Gastrocnemius medialis (tissue), 4 donors: ENCODE measurements around the gene GRPEL1. TPM values are rescaled to one million over a fixed set of nuclear protein-coding genes. Genes with fewer than 3 reads are reported as not detected.

Source experiments
- ATAC-seq, 2 donors: fragments of 150-250 bp; one replicate each; pipeline ENCODE4 v1.9.1; 2016
- DNase-seq, 2 donors: peaks; one replicate each; pipeline ENCODE4 v3.0.0-alpha.2; 2019
- H3K27ac ChIP-seq, 4 donors: fragments of 200-600 bp; sonication (generic); 1 replicate in 1 of 4; 2 replicates in 3 of 4; pipeline ENCODE4 v1.5.1; 2016 to 2018; ENCODE audit warnings: mild to moderate bottlenecking in 2 of 4, moderate library complexity in 1 of 4
- H3K27me3 ChIP-seq, 3 donors: fragments of 200-600 bp; sonication (generic) in 2 of 3; 1 replicate in 1 of 3; 2 replicates in 2 of 3; pipeline versions ENCODE4 v1.5.1 to v1.6.0; 2016 to 2019; ENCODE audit warnings: mild to moderate bottlenecking in 1 of 3, moderate library complexity in 1 of 3
- H3K36me3 ChIP-seq, 2 donors: fragments of 200-600 bp; sonication (generic) in 1 of 2; one replicate each; pipeline ENCODE4 v1.5.1; 2017 to 2018
- H3K4me1 ChIP-seq, 2 donors: fragments of 200-600 bp; sonication (generic) in 1 of 2; one replicate each; pipeline ENCODE4 v1.5.1; 2016 to 2017; ENCODE audit warnings: mild to moderate bottlenecking in 2 of 2
- H3K4me3 ChIP-seq, 4 donors: fragments of 200-600 bp; sonication (generic) in 3 of 4; 1 replicate in 1 of 4; 2 replicates in 3 of 4; pipeline ENCODE4 v1.5.1; 2016 to 2019; ENCODE audit warnings: mild to moderate bottlenecking in 2 of 4
- H3K9me3 ChIP-seq, 3 donors: fragments of 200-600 bp; sonication (generic) in 2 of 3; 1 replicate in 1 of 3; 2 replicates in 2 of 3; pipeline ENCODE4 v1.5.1; 2016 to 2019
- POLR2A ChIP-seq, 2 donors: fragments of 450-650 bp; IDR thresholded peaks; one replicate each; pipeline ENCODE4 v1.6.1; 2017; ENCODE audit warnings: antibody characterized with exemption in 2 of 2, mild to moderate bottlenecking in 2 of 2, moderate library complexity in 2 of 2
- in situ Hi-C, 4 donors: fragments of 200-750 bp; cut with MboI; loops; one replicate each; pipeline versions ENCODE4 v1.15.0 to v1.8.0; 2017; ENCODE audit warnings: low sequenced_read_pairs in 4 of 4
- intact Hi-C: fragments of 100-400 bp; cut with DNase I; formaldehyde crosslinking; loops from one replicate; pipeline ENCODE4 v1.15.1; 2023; ENCODE audit warnings: low total_unique reads
- total RNA-seq, 4 donors: library from RNA; depleted of rRNA; stranded (reverse); fragments of >200 nt; gene quantifications; one replicate each; pipeline versions ENCODE4 v1.1.0 to v1.2.3, GENCODE V29; 2016
- TF ChIP-seq, protein P1 (sequence below), 5 experiments: fragments of 450-650 bp in 3 of 5; fragments of 200-600 bp in 2 of 5; sonication (generic) in 2 of 5; IDR thresholded peaks in 4 of 5; conservative IDR thresholded peaks in 1 of 5; 1 replicate in 4 of 5; 2 replicates in 1 of 5; pipeline ENCODE4 v1.5.1; 2016 to 2019; ENCODE audit warnings: antibody characterized with exemption in 5 of 5, mild to moderate bottlenecking in 3 of 5, moderate library complexity in 3 of 5

GRPEL1 gene
- total RNA-seq, 4 donors from 2014 or later = 28.8 to 58.0 (median 35.8) TPM

DNA sequence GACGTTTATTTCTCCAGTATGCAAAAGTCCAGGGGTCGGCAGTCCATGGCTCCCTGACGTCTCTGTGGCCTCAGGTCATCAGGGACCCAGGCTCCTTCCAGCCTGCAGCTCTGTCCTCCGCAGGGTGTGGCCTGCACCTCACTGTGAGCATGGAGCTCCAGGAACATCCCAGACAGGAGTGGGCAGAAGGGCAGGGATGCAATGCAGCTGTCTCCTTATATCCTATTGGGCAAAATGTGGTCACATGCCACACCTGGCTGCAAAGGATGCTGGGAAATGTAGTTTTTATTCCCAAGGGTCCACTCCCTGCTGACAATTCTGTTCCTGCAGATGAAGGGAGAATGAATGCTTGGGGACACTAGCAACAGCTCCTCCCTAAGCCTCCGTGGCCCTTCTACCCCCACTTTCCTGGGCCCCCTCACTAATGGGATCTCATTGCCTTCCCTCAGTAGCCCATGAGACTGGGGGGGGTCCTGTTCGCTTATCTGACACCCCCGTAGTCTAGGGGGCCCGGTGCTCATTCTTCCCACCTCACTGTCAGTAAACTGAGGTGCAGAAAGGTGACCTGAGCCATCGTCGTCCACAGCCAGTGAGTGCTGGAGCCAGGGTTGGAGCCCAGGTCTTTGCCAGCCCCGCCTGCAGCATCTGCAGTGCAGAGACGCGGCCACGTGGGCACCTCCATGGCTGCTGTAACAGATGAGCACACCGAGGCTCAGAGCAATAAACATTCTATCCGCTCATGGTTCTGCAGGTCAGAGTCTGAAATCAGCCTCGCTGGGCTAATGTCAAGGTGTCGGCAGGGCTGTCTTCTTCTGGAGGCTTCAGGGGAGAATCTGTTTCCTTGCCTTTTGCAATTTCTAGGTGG is 5.9 kb upstream of the GRPEL1 start:
- H3K27ac ChIP-seq = peak overlapping the region; percentile 47 to 64 (median 59)
- peaks cover 20 to 26% of the 10 kb centered on the region in 2 donors for H3K4me1 ChIP-seq
- no peaks in the 10 kb centered on the region for H3K9me3 ChIP-seq
- H3K4me3 ChIP-seq = no peak overlapping the region
- H3K27me3 ChIP-seq = no peaks in the 10 kb centered on the region
- ATAC-seq (peak; percentile 35 to 57), DNase-seq (peak in 1 of 2 donors; percentile 51)
- no peak for TF ChIP-seq POLR2A (IDR thresholded peaks at IDR 0.05)
- TF ChIP-seq, protein P1, sequence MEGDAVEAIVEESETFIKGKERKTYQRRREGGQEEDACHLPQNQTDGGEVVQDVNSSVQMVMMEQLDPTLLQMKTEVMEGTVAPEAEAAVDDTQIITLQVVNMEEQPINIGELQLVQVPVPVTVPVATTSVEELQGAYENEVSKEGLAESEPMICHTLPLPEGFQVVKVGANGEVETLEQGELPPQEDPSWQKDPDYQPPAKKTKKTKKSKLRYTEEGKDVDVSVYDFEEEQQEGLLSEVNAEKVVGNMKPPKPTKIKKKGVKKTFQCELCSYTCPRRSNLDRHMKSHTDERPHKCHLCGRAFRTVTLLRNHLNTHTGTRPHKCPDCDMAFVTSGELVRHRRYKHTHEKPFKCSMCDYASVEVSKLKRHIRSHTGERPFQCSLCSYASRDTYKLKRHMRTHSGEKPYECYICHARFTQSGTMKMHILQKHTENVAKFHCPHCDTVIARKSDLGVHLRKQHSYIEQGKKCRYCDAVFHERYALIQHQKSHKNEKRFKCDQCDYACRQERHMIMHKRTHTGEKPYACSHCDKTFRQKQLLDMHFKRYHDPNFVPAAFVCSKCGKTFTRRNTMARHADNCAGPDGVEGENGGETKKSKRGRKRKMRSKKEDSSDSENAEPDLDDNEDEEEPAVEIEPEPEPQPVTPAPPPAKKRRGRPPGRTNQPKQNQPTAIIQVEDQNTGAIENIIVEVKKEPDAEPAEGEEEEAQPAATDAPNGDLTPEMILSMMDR (IDR thresholded peaks at IDR 0.05 in 4 of 5, conservative IDR thresholded peaks at IDR 0.05 in 1 of 5) = no peak
- no peaks in the 10 kb centered on the region for H3K36me3 ChIP-seq
- in situ Hi-C loops (loop anchor here (5.0 to 25.0 kb wide), 7 partner anchors 89 to 359 kb away; partner anchors contain the start of genes TBC1D14 (in 4 of the 4) and BLOC1S4 (in 2 of the 4)), intact Hi-C loops (loop anchor here (1.0 kb wide), 1 partner anchor 30 kb away; the partner anchor contains the start of gene TADA2B)

DNA sequence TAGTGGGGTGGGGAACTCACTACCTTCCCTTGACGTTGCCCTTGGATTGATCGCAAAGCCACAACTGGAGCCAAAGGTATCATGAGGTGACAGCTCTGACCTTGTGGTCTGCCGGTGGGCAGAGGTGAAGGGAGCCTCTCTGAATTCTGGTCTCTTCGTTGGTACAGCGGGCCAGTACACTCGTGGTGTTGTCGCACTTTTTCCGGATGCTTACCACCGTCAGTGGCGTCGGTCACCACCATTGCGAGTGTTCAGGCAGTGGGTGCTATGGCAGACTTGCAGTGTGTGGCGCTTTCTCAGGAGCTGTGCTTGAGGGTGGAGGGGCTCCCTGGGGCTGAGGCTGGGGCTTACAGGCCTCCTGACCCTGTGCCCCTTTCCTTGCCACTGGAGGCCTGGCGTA is 5.2 kb upstream of the GRPEL1 start:
- Histone ChIP-seq H3K4me3 (no peak overlapping the region), H3K27ac (no peak overlapping the region), H3K4me1 (peaks cover 22 to 30% of the 10 kb centered on the region in 2 donors), H3K27me3 (no peaks in the 10 kb centered on the region), H3K9me3 (no peaks in the 10 kb centered on the region), H3K36me3 (no peaks in the 10 kb centered on the region)
- DNase-seq (no peak), ATAC-seq (no peak)
- intact Hi-C loops (loop anchor here (1.0 kb wide), 1 partner anchor 30 kb away; the partner anchor contains the start of gene TADA2B), in situ Hi-C loops (loop anchor here (5.0 to 25.0 kb wide), 7 partner anchors 88 to 358 kb away; partner anchors contain the start of genes TBC1D14 (in 4 of the 4) and BLOC1S4 (in 2 of the 4))
- TF ChIP-seq POLR2A (IDR thresholded peaks at IDR 0.05) = no peak
- TF ChIP-seq, protein P1 (IDR thresholded peaks at IDR 0.05 in 4 of 5, conservative IDR thresholded peaks at IDR 0.05 in 1 of 5) = no peak

DNA sequence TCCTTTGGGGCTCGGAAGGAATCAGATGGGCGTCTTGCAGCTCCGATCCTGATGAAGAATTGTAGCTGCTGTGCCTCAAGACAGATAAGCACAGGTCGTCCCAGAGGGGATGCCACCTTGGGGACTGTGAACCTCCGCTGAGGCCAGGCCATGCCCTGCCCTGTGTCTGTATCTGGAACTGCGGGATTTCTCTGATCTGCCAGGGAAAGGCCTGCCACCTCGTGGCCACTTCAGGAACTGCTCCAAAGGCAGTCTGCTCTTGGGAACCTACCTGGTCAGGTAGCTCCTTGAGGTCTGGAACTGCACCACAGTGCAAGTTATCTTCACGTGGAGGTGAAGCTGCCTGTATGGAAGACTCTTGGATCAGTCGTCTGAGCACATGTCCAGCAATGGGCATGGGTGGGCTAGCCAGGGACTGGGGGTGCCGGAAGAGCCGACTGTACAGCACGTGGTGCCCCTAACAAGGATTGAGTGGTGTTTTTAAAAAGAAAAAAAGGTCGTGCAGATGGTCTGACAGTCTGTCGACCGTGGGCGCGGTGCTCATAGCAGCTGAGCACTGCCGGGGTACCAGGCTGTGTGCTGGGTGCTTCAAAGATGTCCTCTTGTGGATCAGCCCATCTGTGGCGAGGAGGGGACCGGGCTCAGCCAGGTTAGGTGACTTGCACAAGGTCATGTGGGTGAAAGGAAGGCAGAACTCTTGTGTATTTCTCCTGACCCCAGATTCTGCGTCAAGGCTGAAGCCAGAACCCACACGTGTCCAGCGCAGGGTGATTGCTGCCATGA is 3.1 kb upstream of the GRPEL1 start:
- in situ Hi-C loops = loop anchor here (5.0 to 25.0 kb wide), 7 partner anchors 86 to 356 kb away; partner anchors contain the start of genes TBC1D14 (in 4 of the 4) and BLOC1S4 (in 2 of the 4)
- TF ChIP-seq, protein P1 (IDR thresholded peaks at IDR 0.05 in 4 of 5, conservative IDR thresholded peaks at IDR 0.05 in 1 of 5) = peak; percentile 97 to 99 (median 97)
- no peak for TF ChIP-seq POLR2A (IDR thresholded peaks at IDR 0.05)

DNA sequence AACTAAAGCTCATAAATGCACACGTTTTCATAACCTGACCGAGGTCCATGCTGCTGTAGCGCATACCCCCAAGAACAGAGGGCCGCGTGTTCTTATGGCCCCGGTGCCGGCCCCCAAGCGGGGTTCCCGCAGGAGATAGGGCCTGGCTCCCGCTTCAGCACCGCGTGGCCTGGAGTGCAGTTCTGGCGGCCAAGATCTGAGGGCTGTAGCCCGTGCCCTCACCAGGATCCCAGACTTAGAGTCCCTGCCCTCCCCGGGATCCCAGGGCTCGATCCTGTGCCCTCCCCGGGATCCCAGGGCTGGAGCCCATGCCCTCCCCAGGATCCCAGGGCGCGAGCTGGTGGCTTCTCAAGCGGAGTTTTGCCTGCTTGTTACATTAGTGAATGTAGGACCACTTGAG is 1.0 kb upstream of the GRPEL1 start:
- no peak for ATAC-seq
- intact Hi-C loops = loop anchor here (1.0 to 5.0 kb wide), 4 partner anchors 25 to 287 kb away; partner anchors contain the start of genes KIAA0232 and TBC1D14
- Histone ChIP-seq H3K4me3 (peak overlapping the region; percentile 64 to 99 (median 80)), H3K9me3 (no peaks in the 10 kb centered on the region), H3K36me3 (peaks cover 0 to 10% of the 10 kb centered on the region in 2 donors), H3K27me3 (no peaks in the 10 kb centered on the region), H3K27ac (peak overlapping the region; percentile 89 to 98 (median 94)), H3K4me1 (peaks cover 34 to 35% of the 10 kb centered on the region in 2 donors)
- no peak for DNase-seq
- TF ChIP-seq, protein P1 (IDR thresholded peaks at IDR 0.05 in 4 of 5, conservative IDR thresholded peaks at IDR 0.05 in 1 of 5) = no peak
- TF ChIP-seq POLR2A (IDR thresholded peaks at IDR 0.05) = no peak
- in situ Hi-C loops = loop anchor here in 2 of 4 donors (10.0 to 25.0 kb wide), 2 partner anchors 157 to 354 kb away; partner anchors contain the start of genes BLOC1S4 (in 1 of the 2) and TBC1D14 (in 1 of the 2)

More for the DNA sequence above, 3.1 kb upstream of the GRPEL1 start:
- Histone ChIP-seq H3K27ac (no peak overlapping the region), H3K9me3 (no peaks in the 10 kb centered on the region), H3K4me3 (no peak overlapping the region), H3K36me3 (no peaks in the 10 kb centered on the region), H3K27me3 (no peaks in the 10 kb centered on the region), H3K4me1 (peaks cover 35 to 43% of the 10 kb centered on the region in 2 donors)
- intact Hi-C loops = loop anchor here (1.0 kb wide), 2 partner anchors 97 to 351 kb away; no protein-coding TSS in a partner anchor
- ATAC-seq = peak; percentile 4 to 27
- peak; percentile 66 to 78 for DNase-seq
